Mucosa of descending colon (tissue), 3 donors: ENCODE results near the gene PALS2. TPM values are rescaled to one million over a fixed set of nuclear protein-coding genes. Genes with fewer than 3 reads are reported as not detected.

ENCODE experiments used
- ATAC-seq: fragments of 200-7000 bp; cut with Tn5 transposase; one replicate; pipeline ENCODE4 v1.9.1; 2020; ENCODE audit warnings: mild to moderate bottlenecking, moderate library complexity
- DNase-seq, 3 donors: peaks; one replicate each; pipeline ENCODE4 v3.0.0-alpha.2; 2020
- H3K36me3 ChIP-seq: fragments of 200-600 bp; one replicate; pipeline ENCODE4 v1.8.0; 2021; ENCODE audit warnings: low read depth, mild to moderate bottlenecking
- H3K4me1 ChIP-seq: fragments of 200-600 bp; one replicate; pipeline ENCODE4 v1.8.0; 2021; ENCODE audit warnings: low read depth, mild to moderate bottlenecking
- H3K4me3 ChIP-seq: fragments of 200-600 bp; one replicate; pipeline ENCODE4 v1.8.0; 2021; ENCODE audit warnings: mild to moderate bottlenecking
- H3K9me3 ChIP-seq: fragments of 200-600 bp; one replicate; pipeline ENCODE4 v1.8.0; 2021; ENCODE audit warnings: mild to moderate bottlenecking
- CTCF ChIP-seq: fragments of 200-600 bp; IDR thresholded peaks from one replicate; pipeline ENCODE4 v1.8.0; 2022; ENCODE audit warnings: antibody characterized with exemption, mild to moderate bottlenecking
- intact Hi-C, 2 donors: fragments of 100-400 bp; cut with DNase I in 1 of 2; cut with micrococcal nuclease in 1 of 2; formaldehyde crosslinking; loops; one replicate each; pipeline versions ENCODE4 v1.11.0 to v1.11.1; 2022; cut with DNase I, micrococcal nuclease
- total RNA-seq, 3 donors: library from RNA; stranded (reverse); fragmentation: NEBNext Ultra II Directional in 2 of 3; extraction: Animal tissue kit (Norgen Biotek cat#: 25700) in 2 of 3; gene quantifications; one replicate each; pipeline versions ENCODE4 v1.2.1 to v1.2.4, GENCODE V29; 2021 to 2023
- donor health status: DM: no; HTN: no; CAD: no; lungs with moderate emphysema.
- donor health status: DM: no; HTN: no; CAD: no.
- donor health status: DM: no; HTN: yes; CAD: no.

The PALS2 gene
- total RNA-seq, 3 donors from 2014 or later = 5.0 to 15.1 (median 7.2) TPM

GRCh38 chr7:24574386-24574785 lies 1.1 kb downstream of the PALS2 start:
- ATAC-seq (no peak), DNase-seq (peak in 1 of 3 donors; percentile 7)
- no peak for TF ChIP-seq CTCF
- intact Hi-C loops = loop anchor here in 1 of 2 donors (10.0 kb wide), 1 partner anchor 90 kb away; no protein-coding TSS in a partner anchor
- Histone ChIP-seq H3K9me3 (no peaks in the 10 kb centered on the region), H3K4me1 (no peaks in the 10 kb centered on the region), H3K4me3 (peak overlapping the region; percentile 43), H3K36me3 (no peaks in the 10 kb centered on the region)

DNA sequence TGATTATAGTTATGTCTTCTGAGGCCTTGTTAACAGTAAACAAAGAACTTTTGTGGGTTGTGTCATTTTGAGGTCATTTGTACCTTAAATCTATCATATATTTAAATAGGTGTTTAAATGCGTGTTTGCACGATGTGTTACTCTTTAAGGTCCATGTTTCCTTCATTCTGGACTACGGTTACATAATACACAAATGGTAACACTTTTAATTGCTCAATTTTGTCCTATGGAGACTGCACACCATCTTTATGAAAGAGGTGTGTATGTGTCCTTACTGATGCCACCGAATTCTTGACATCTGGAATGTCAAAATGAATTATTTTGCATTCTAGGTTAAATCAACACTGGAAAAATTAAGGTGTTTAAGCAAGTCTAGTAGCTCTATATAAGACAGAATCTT lies 1.7 kb downstream of the PALS2 start:
- DNase-seq = no peak
- no peak for ATAC-seq
- TF ChIP-seq CTCF = no peak
- Histone ChIP-seq H3K9me3 (no peaks in the 10 kb centered on the region), H3K36me3 (no peaks in the 10 kb centered on the region), H3K4me1 (no peaks in the 10 kb centered on the region), H3K4me3 (no peak overlapping the region)
- intact Hi-C loops = loop anchor here (5.0 to 10.0 kb wide), 2 partner anchors 90 to 92 kb away; no protein-coding TSS in a partner anchor

DNA sequence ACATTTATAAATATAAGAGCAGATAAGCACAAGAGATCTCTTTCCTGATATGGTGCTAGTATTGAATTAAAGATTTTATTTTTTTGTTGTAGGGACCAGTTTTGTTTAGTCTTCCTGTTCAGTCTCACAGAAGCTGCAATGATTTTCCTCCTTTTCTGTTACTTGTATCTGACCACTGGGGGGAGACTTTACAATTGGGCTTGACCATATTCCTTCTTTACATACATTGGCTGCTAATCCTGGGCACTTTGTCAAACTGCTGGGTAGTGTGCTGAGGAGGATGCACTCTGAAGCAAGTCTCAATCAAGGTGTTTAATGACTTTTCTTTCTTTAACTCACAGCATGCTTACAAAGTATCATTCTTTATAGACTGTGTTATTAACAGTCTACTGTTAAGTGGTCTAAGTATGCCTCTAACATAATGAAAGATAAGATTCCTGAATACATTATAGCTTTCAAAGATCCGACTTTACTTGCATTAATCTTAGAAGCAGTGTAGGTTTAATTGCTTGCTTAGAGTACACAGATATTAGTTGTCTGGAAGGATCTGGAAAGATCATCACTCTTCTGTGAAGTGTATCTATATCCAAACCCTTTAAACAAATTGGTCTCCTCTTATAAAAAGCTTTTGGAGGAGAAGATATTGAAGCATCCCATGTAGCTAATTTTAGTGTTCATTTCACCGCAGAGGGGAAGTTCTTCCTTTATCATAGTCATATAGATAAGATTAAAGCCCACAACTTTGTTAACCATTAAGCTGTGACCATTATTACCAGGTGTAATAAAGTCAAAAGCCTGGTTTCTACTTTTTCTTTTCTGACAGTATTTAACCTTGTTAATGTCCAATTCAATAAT lies 3.1 kb downstream of the PALS2 start:
- Histone ChIP-seq H3K9me3 (no peaks in the 10 kb centered on the region), H3K4me1 (no peaks in the 10 kb centered on the region), H3K36me3 (no peaks in the 10 kb centered on the region), H3K4me3 (no peak overlapping the region)
- DNase-seq (peak in 1 of 3 donors; percentile 58), ATAC-seq (peak; percentile 41)
- TF ChIP-seq CTCF = peak; percentile 34
- intact Hi-C loops = loop anchor here (5.0 to 10.0 kb wide), 2 partner anchors 88 to 91 kb away; no protein-coding TSS in a partner anchor

GRCh38 chr7:24578052-24578451 lies 4.8 kb downstream of the PALS2 start:
- DNase-seq = no peak
- Histone ChIP-seq H3K9me3 (no peaks in the 10 kb centered on the region), H3K4me1 (no peaks in the 10 kb centered on the region), H3K36me3 (no peaks in the 10 kb centered on the region), H3K4me3 (no peak overlapping the region)
- no peak for TF ChIP-seq CTCF
- intact Hi-C loops = loop anchor here (5.0 to 10.0 kb wide), 2 partner anchors 87 to 89 kb away; no protein-coding TSS in a partner anchor
- ATAC-seq = no peak

DNA sequence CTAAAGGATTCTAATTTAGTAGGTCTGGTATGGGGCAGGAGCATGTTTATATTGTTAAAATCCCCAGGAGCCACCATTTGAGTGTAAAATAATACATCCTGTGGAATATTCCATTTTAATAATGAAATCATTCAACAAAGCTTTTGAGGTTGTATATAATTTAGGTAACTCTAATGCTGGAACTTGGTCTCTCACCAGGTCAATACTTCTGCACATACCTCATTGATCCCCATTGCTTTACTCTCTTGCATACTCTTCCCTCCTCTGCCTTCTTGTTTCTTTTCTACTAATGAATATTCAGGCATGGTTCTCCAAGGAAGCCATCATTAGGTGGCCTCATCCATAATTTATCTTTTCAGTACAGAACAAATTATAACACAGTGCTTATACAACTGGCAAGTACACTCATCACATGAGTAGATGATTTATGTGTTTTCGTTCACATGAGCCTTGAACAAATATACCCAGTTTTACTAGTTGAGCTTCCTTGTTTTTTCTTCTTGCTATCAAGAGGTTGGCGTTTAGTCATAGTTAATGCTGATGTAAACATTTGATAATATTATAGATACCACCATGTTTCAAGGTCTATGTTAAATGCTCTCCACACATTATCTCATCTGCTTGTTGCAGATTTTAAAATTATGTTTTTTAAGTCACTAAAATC lies 7.2 kb downstream of the PALS2 start:
- no peak for TF ChIP-seq CTCF
- Histone ChIP-seq H3K4me1 (no peaks in the 10 kb centered on the region), H3K9me3 (no peaks in the 10 kb centered on the region), H3K4me3 (no peak overlapping the region), H3K36me3 (no peaks in the 10 kb centered on the region)
- no peak for DNase-seq
- intact Hi-C loops = no loop called here
- peak; percentile 85 for ATAC-seq
